Activated CD8-positive, alpha-beta memory T cell treated with anti-CD3 and anti-CD28 coated beads, Interleukin-2, amount 50 U/mL, for 48 hours (primary cell): Measurements from ENCODE around the gene MCOLN2.

Source experiments
- DNase-seq: peaks from one replicate; pipeline ENCODE4 v3.0.0-alpha.2; 2020

Gene MCOLN2

DNA sequence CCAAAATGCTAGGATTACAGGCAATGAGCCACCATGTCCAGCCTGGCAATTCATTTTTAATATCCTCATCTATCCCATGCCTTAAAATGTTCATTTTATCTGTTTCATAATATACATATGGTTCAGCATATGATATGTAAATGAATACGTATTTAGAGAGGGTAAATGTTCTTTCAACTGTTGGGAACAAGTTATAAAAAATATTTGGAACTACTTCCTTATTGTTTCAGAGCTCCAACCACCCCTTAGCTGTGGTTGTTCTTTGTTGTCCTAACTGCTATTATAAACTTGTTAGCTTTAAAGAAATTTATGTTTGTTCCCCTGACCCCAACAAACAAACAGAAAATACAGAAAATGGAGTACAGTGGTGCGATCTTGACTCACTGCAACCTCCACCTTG, 14.5 kb downstream of the MCOLN2 start:
- no peak for DNase-seq

DNA sequence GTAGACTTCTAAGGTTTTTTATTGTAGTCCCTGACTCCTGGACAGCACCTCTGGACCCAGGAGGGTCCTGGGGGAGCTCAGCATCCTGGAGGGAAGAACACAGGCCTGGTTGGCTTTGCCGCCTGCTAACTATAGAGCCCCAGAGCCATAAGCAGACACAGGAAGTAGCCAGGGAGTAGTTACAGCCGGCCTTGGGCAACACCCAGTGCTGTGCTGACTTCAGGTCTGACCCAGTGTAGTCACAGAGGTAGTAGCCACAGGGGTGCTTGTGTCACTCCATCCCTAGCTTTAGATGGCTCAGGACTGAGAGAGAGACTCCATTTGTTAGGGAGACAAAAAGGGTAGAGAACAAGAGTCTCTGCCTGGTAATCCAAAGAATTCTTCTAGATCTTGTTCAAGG, 21.9 kb downstream of the MCOLN2 start:
- DNase-seq = no peak

DNA sequence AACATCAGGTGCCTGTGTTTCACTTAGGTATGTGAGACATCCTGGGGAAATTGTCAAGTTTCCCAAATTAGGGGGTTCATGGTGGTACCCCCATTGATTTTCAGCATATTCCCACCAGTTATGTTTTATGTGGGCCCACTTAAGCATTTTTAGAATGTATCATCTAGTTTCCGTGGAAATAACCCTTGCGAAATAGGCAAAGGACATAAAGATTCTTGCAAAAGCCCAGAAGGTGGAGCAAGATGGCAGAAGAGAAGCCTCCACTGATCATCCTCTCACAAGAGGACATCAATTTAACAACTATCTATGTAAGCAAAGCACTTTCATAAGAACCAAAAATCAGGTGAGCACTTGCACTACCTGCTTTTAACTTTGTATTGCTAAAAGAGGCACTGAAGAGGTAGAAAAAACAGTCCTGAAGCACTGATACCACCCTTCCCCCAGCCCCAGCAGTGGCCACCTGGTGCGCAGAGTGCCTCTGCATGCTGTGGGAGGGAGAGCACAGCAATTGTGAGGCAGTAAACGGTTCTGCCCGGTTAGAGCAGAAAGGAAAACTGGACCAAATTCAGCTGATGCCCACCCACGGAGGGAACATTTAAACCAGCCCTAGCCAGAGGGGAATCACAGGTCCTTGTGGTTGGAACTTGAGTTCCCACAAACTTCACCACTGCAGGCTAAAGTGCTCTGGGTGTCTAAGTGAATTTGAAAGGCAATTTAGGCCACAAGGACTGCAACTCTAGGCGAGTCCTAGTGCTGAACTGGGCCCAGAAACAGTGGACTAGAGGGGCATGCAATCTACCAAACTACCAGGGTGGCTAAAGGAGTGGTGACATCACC, 23.2 kb downstream of the MCOLN2 start:
- DNase-seq = no peak

DNA sequence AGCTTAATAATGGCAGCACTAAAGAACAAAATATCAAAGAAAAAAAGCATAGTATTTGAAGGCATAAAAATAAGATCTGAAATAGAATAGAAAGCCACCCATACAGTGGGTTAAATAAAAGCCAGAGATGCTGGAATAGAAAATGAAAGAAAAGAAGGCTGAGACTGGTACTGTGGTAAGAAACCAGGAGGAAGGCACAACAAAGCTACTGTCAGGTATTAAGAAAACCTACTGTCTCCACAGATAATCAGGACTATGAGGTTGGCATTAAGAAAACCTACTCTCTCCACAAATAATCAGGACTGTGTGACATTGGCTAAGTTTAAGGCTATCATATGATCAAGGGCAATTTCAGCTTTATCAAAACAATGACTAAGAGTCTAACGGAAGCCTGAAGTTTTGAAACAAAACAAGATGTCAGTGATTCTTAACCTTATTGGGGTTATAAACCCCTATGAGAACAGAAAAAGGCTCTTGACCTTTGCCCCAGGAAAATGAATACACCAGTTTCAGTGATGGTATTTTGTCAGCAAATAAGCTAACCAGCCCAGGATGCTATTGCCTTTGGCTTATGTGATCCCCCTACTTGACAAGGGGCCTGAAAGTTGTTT, 24.4 kb downstream of the MCOLN2 start:
- DNase-seq = no peak

DNA sequence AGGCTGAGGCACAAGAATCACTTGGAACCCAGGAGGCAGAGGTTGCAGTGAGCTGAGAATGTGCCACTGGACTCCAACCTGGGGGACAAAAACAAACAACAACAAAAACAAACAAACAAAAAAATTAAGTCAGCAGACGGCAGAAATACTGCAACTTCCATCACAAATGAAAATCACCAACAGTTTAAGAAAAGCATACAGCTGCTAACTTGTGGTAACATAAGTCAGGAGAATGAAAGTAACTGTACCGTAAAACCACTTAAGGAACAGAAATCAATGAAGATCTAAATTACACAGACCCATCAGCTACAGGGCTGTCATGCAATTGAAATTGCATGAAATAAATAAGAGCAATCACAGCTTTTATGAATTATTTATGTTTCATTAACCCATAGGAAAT, 25.0 kb downstream of the MCOLN2 start:
- DNase-seq = no peak

DNA sequence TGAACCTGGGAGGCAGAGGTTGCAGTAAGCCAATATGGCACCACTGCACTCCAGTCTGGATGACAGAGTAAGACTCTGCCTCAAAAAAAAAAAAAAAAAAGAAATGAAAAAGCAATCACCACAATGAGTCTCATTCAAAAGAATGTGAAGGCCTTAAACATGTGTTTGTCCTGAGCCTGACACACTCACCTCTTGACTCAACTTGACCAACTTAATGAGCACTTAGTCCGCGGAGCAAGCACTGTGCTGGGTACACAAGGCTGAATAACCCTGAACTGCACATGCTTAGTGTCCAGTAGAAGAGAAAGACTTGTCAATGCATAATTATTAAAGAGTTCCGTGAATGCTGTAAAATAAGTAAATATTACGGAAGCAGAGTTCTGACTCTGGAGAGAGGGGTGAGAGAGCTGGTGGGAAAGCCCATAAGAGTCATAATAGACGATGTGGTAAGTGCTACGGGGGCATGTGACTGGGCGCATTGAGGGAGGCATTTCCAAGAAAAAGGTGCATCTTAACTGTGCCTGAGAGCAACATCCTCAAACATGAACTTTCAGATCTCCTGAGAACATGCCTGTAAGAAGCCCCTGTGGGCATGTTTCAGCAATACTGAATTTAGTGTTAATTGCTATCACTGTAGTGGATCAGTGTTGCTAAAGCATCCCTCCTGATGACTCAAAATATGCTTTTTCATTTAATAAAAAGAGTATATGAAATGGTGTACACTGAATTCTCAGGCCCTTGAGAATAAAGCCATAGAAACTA, 27.2 kb downstream of the MCOLN2 start:
- DNase-seq = no peak

DNA sequence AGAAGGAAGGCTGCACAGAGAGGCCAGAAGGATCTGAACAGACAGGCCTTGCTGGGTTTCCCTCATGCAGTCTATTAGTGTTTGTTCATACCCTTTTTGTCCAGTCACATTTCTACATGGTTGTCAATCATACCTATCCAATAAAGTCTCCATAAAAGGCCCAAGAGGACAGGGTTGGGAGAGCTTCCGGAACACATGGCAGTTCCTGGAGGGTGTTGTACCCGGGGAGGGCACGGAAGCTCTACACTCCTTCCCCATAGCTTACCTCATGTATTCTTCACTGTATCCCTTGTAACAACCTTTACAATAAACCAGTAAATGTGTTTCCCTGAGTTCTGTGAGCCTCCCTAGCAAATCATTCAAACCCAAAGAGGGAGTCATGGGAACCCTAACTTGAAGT, 28.0 kb downstream of the MCOLN2 start:
- no peak for DNase-seq

DNA sequence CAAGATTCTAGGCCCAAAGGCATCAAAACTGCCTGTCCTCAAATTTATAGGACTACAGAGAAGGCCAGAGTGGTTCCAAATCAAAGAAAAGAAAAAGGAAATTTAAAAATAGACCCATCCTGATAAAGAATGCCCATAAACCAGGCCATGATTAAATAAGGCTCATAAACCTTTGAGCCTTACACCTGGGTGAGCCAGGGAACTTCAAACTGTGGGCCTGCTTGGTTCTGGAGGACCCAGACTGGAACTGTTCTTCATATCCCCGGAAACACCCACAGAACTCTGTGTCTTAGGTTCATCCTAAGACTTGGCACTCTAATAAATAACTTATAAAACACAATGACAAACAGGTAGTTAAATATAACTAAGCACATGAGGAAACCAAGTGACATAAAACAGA, 28.8 kb downstream of the MCOLN2 start:
- no peak for DNase-seq

DNA sequence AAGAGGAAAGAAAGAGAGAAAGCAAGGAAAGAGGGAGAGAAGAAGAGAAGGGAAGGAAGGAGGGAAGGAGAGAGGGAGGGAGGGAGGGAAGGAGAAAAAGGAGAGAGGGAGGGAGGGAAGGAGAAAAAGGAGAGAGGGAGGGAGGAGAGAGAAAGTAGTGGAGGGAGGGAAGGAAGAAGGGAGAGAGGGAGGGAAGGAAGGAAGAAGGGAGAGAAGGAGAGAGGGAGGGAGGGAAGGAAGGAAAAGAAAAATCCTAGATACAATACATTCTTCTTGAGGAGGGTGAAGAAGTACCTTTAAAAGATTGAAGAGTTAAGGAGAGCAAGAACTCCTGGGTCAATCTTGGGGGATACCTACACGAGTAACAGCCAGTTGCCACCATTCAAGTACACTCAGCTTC, 29.2 kb downstream of the MCOLN2 start:
- DNase-seq = no peak

DNA sequence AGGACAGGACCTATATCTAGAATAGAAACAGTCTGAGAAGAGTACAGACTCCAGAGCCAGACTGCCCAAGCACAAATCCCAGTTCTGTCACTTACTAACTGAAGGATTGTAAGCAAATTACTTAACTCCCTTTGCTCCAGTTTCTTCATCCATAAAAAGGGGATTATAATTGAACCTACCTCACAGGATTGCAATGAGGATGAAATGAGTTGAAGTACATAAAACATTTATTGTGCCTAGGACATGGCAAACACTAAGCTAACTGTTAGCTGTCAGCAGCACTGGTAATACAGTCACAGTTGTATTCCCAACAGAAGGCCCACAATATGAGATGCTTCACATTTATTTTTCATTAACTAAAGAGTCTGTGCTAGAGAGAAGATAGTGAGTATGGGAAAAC, 33.9 kb downstream of the MCOLN2 start:
- no peak for DNase-seq

DNA sequence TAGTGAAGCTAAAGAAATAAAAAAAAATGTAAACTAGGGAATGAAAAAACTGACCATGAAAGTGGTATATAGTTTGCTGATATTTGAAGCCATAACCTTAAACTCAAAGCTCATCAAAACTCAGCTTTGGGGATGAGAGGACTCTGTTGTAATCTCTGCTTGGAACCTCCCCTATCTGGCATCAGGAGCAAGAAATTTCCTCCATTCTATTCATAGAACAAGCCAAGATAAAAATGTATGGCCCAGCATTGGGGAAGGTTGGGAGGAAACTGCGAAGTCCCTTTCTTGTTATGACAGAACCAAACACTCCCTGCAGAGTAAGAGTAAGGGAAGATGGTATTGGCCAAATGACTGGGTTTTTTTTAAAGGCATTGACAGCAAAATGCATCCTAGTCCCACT, 35.6 kb downstream of the MCOLN2 start:
- DNase-seq = no peak

DNA sequence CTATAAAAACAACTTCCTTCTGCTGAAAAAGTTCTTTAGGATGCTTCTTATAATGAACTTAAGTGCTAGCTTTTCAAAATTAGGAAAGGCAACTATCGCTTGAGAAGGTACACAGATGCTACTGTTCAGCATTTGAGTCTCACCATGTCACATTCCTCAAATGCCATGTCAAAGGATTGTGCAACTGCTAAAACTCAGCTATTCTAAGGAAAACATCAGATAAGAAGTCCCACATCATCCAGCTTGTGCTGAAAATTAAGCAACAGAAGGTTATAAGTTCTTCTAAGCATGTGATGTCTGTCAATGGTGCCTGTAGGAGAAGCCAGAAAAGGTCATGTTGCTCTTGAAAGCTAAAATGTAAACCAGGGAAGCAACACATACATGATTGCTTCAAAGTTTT, 36.5 kb downstream of the MCOLN2 start:
- no peak for DNase-seq

DNA sequence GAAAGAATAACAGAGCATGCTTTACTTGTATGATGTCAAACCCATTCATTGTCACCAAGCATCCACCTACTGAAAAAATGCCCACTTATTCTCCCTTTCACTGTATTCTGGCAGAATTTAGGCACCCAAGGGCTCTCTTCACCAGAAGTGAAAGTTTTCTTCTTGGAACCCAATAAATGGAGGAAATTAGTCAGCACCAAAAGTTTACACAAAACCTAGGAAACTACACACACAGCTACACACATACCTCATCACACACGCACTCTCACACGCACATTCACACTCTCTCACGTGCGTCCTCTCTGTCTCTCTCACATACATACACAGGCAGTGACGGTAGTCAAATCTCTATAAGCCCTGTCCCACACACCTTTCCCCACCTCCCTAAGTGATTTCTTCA, 37.6 kb downstream of the MCOLN2 start:
- DNase-seq = no peak

DNA sequence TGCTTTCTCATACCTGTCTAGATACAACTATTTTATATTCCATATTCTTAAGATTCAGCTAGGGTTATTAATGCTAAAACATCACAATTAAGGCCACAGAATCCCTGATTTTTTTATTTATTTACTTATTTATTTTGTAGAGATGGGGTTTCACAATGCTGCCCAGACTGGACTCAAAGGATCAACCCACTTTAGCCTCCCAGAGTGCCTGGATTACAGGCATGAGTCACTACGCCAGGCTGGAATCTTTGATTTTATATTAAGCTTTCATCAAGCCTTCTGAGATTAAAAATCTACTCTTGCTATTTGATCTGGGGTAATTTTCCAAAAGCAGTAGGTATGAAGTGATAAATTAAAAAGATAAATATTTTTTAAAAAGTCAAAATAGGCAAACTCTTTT, 38.9 kb downstream of the MCOLN2 start:
- DNase-seq = no peak

DNA sequence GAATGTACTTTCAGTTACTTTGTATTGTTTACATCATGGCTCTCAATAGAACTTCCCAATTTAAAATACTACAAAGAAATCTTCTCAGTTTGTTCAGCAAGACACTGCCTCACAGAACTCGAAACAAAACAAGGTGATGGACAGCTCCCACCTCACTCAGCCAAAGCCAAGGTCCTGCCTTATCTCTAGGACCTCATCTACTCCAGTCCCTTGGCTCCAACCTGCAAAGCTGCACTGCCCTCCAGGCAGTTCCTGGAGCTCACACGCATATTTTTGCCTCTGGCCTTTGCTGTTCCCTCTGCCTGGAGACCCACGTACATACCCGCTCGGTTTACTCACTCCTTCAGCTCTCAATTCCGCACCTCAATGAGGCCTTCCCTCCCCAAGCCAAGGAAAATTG, 40.3 kb downstream of the MCOLN2 start:
- no peak for DNase-seq

DNA sequence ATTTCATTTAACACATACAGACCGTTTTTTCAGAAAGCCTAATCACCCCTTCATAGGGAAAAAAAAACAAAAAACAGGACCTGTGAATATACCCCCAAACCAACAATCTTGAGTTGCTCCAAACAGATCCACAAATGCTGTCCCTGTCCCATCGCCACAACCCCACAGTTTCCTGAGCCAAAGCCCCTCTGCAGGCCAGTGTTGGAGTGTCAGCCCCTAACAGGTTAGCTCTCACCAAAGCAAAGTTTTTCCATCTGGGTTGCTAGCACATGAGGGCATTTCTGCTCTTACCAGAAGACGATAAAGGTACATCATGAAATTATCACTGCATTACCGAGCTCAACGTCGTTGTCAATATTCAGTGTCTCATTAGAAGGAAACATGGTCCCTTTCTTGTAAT, 40.8 kb downstream of the MCOLN2 start:
- DNase-seq = no peak

DNA sequence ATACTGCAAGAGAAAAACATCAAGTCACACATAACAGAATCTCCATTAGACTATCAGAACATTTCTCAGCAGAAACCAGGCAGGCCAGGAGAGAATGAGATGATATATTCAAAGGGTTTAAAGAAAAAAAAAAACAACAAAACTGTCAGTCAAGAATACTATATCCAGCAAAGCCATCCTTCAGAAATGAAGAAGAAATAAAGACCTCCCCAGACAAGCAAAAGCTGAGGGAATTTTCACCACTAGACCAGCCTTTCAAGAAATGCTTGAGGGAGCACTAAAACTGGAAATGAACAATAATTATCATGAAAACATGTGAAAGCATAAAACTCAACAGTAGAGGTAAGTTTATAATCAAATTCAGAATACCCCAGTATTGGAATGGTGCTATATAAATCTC, 47.2 kb downstream of the MCOLN2 start:
- no peak for DNase-seq

DNA sequence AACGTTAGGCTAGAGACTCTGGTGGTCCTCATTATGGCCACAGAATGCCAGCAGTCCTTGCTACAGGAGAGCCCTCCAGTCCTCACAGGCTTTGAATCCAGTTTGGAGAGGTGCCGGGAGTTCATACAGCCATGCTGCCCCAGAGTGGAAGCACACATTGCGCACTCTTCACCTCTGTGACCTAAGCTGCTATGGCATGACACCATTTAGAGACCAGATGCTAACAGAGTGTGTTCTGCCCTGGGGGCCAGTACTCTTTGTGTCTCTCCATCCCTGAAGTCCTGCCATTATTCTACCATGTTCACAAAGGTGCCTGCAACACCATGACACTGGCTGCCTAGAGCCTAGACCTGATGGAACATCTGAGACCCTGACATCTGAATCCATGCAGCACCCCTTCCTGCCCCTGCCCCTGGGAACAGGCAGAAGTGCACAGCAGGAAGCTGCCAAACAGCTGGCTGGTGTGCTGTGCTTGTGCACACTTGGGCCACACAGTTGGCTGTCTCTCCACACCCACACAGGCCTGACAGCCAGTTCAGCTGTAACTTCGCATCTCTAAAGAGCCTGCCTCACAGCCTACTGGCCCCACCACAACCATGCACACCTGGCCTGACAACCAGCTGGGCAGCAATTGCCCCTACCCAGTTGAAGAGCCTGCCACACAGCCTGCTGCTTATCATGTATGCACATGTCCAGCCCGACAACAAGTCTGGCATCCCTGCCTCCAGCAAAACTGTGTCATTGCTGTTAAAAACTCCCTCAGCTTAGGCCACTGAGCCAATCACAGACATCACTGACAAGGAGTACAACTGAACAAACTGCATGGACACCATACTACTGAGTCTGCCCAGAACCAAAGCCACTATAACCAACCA, 49.1 kb downstream of the MCOLN2 start:
- no peak for DNase-seq

DNA sequence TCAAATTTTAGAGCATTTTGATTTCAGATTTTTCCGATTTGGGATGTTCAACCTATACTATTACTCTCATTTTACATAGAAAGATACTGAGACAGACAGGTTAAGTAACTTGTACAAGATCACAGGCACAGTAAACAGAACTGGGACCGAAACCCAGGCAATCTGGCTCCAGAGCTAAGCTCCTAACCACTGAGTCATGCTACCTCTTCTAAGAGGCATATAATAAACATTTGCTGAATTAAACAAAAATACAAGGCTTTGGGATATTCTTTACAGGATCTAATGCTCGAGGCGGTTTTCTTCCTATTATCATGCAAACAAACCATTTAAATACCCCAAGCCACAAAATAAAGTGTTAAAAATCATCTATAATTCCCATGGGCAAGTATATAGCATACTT, 50.3 kb downstream of the MCOLN2 start:
- DNase-seq = no peak

DNA sequence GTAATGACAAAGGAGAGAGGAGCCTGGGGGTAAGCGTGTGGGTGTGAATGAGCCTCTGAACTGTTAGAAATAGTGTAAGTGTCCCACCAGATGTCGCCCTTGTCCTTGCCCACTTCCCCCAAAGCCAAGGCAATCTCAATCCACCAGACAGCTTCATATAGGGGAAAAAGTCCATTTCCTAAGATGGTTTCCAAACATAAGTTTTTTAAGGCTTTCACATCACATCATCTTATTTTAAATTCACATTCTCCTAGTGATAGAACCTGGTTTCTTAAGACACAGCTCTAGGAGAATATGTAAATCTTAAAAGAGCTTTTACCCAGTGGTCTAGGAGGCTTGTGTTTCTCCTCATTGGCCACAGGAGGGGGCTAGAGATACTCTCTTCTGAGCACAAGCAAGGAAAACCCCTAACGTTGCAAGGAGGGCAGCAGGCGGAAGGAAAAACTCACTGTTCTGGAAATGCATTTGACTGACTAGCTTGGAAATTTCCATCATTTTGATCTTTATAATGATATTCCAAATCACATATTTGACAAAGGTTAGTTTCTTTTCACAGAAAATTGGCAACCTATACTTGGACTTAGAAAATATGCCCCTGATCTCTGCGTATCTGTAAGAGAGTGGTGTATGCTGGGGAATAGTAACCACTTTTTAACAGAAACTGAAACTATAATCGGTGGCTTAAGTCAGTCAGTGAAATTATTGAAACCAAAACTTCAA, 52.0 kb downstream of the MCOLN2 start:
- no peak for DNase-seq

DNA sequence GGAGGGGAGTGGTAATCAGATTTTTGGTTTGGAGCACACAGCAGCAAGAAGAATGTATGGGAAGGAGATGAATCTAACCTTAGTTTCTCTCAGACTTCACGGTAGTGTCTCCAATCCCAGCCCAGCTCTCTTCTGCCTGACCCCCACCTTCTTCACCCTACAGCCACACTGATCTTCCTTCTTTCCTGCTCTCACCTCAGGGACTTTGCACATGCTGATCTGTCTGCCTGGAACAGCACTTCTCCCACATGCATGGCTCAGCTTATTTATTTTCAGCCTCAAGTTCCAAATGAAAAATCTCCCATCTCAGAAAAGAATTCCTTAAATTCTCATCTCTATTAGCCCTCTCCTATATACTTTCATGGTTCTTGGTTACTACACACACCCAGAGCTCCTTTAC, 55.1 kb downstream of the MCOLN2 start:
- no peak for DNase-seq

DNA sequence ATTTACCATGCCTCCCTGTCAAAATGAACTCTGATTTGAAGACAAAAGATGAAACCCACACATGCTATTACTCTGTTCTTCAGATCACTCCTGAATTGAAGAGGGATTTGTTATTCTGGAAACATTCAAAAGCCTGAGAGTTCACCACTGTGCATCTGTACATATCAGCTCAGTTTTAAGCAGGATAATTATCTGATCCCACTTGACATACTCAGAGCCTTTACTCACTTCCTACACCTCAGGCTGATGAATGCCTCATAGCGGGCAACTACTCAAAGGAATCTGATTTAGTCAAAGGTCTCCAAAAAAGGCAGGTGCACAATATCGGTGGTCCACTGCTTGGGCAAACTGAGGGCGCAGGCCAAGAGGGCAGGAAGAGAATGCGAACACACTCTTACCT, 56.4 kb downstream of the MCOLN2 start:
- no peak for DNase-seq
